Smooth muscle cell (in vitro differentiated cells): Measurements from ENCODE around the gene TUFM. TPM values are rescaled to one million over a fixed set of nuclear protein-coding genes. Genes with fewer than 3 reads are reported as not detected.

Experiments
- DNase-seq: peaks from one replicate; lab custom pipeline; 2025; ENCODE audit not compliant: unreplicated experiment; lab: John Stamatoyannopoulos, UW
- H2AFZ ChIP-seq: fragments of 200-600 bp; sonication (generic); 2 replicates; pipeline ENCODE4 v1.6.0; 2016; ENCODE audit warnings: antibody characterized with exemption, low read depth, mild to moderate bottlenecking
- H3F3A ChIP-seq: fragments of 200-600 bp; sonication (generic); 2 replicates; pipeline ENCODE4 v1.6.0; 2017; ENCODE audit warnings: antibody characterized with exemption, low read depth
- H3K27ac ChIP-seq: fragments of 200-600 bp; sonication (generic); 2 replicates; pipeline ENCODE4 v1.5.1; 2016; ENCODE audit warnings: low read depth, mild to moderate bottlenecking
- H3K27me3 ChIP-seq: fragments of 200-600 bp; sonication (generic); 2 replicates; pipeline ENCODE4 v1.6.1; 2016; ENCODE audit warnings: low read depth, mild to moderate bottlenecking
- H3K36me3 ChIP-seq: fragments of 200-600 bp; sonication (generic); 2 replicates; pipeline ENCODE4 v1.5.1; 2016; ENCODE audit warnings: low read depth
- H3K4me1 ChIP-seq: fragments of 200-600 bp; sonication (generic); 2 replicates; pipeline ENCODE4 v1.5.1; 2016; ENCODE audit warnings: low read depth
- H3K4me2 ChIP-seq: fragments of 200-600 bp; sonication (generic); 2 replicates; pipeline ENCODE4 v1.6.0; 2016; ENCODE audit warnings: mild to moderate bottlenecking
- H3K4me3 ChIP-seq: fragments of 200-600 bp; sonication (generic); 2 replicates; pipeline ENCODE4 v1.5.1; 2016; ENCODE audit warnings: mild to moderate bottlenecking
- H3K79me2 ChIP-seq: fragments of 200-600 bp; sonication (generic); 2 replicates; pipeline ENCODE4 v1.6.0; 2016; ENCODE audit warnings: low read depth, mild to moderate bottlenecking
- H3K9ac ChIP-seq: fragments of 200-600 bp; sonication (generic); 2 replicates; pipeline ENCODE4 v1.6.0; 2016; ENCODE audit warnings: low read depth
- H3K9me3 ChIP-seq: fragments of 200-600 bp; sonication (generic); replicated peaks from 2 replicates; pipeline ENCODE4 v1.5.1; 2016; ENCODE audit warnings: low read depth
- H4K20me1 ChIP-seq: fragments of 200-600 bp; sonication (generic); 2 replicates; pipeline ENCODE4 v1.6.0; 2016; ENCODE audit warnings: low read depth
- WGBS: methylation state at CpG from one replicate; pipeline ENCODE4 v1.1.7; 2016; ENCODE audit warnings: low lambda C conversion rate; 5-methylcytosine and 5-hydroxymethylcytosine counted together
- polyA plus RNA-seq: library from polyadenylated mRNA; unstranded; fragments of >200 nt; fragmentation: Nextera tagmentation; extraction: Ambion mirVana; gene quantifications from 2 replicates; pipeline ENCODE4 v1.2.1, GENCODE V29; 2016
- total RNA-seq: library from RNA; depleted of rRNA; stranded (reverse); fragments of >200 nt; gene quantifications from 2 replicates; pipeline ENCODE4 v1.2.3, GENCODE V29; 2014
- TF ChIP-seq, protein P1 (sequence below): fragments of 200-600 bp; sonication (generic); IDR thresholded peaks from 2 replicates; pipeline ENCODE4 v1.5.1; 2017; ENCODE audit warnings: borderline replicate concordance, mild to moderate bottlenecking, antibody characterized with exemption; ENCODE audit not compliant: insufficient read depth, poor library complexity, severe bottlenecking

TUFM gene
- total and polyA plus RNA-seq, 2 experiments from 2014 or later: 76.1 to 191 TPM

DNA sequence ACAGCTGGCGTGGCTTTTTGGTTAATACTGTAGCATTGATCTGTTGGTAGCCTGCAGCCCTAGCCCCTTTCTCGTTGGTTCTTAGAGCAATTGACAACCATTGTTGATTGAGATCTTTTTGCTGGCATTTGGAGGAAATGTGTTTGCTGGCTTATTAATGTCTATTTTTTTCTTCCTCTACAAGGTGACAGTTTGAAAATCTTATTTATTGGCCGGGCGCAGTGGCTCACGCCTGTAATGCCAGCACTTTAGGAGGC lies 21.5 kb downstream of the TUFM start:
- 45% methylated on average over 5 of the region's 5 CpGs for WGBS
- TF ChIP-seq, protein P1, sequence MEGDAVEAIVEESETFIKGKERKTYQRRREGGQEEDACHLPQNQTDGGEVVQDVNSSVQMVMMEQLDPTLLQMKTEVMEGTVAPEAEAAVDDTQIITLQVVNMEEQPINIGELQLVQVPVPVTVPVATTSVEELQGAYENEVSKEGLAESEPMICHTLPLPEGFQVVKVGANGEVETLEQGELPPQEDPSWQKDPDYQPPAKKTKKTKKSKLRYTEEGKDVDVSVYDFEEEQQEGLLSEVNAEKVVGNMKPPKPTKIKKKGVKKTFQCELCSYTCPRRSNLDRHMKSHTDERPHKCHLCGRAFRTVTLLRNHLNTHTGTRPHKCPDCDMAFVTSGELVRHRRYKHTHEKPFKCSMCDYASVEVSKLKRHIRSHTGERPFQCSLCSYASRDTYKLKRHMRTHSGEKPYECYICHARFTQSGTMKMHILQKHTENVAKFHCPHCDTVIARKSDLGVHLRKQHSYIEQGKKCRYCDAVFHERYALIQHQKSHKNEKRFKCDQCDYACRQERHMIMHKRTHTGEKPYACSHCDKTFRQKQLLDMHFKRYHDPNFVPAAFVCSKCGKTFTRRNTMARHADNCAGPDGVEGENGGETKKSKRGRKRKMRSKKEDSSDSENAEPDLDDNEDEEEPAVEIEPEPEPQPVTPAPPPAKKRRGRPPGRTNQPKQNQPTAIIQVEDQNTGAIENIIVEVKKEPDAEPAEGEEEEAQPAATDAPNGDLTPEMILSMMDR: no peak
- H3K79me2 ChIP-seq: peaks cover 67% of the 10 kb centered on the region

DNA sequence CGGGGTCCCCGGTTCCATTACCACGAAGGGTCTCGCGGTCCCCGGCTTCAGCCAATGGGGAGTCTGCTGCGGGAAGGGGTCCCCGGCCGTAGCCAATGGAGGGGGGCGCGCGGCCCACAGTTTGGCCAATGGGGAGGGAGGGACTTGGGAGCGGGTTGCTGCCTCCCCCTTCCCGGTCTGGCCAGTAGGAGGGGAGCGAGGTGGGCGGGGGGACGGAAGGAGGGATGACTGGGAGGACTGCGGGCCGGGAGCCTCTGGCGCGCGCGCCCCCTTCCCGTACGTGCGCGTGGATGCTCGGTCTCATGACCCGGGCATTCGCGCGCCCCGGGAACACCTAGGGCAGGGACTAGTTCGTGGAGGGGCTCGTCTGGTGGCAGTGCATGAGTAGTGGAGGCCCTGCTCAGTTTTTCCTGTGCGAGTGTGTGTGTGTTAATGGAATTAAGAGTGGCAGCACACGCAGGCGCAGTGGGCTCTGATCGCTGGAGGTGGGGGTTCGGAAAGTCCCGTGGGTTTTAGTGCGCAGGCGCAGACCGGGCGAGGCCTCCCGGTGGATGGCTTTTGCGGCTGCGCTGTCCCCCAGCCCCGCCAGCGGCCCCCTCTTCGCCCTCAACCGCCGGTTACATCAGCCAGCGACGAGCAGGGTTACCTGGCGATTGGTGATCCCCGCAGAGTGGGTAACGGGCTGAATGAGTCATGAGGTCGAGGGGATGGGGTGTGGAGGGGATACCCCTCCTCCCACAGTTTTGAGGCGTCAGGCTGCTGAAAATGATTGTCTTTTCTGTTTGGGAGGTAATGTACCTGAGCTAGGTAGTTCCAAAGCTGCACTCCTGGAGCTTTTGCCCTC lies 22.1 kb downstream of the TUFM start:
- H3K4me1 ChIP-seq: peaks cover 20% of the 10 kb centered on the region
- peaks cover 9% of the 10 kb centered on the region for H3F3A ChIP-seq
- H3K27me3 ChIP-seq: no peaks in the 10 kb centered on the region
- peaks cover 8% of the 10 kb centered on the region for H3K36me3 ChIP-seq
- under 1% methylated on average over 42 of the region's 60 CpGs for WGBS
- peak overlapping the region; percentile 91 for H3K4me2 ChIP-seq
- H3K4me3 ChIP-seq: peak overlapping the region; percentile 100
- peak; percentile 97 for DNase-seq
- peak overlapping the region; percentile 76 for H2AFZ ChIP-seq
- H3K27ac ChIP-seq: peak overlapping the region; percentile 91
- H3K9ac ChIP-seq: peak overlapping the region; percentile 93
- no peaks in the 10 kb centered on the region for H3K9me3 ChIP-seq
- H4K20me1 ChIP-seq: peaks cover 45% of the 10 kb centered on the region
- H3K79me2 ChIP-seq: peaks cover 64% of the 10 kb centered on the region
- TF ChIP-seq, protein P1: peak; percentile 24

More for the DNA sequence above, 21.5 kb downstream of the TUFM start:
- peak overlapping the region; percentile 91 for H3K27ac ChIP-seq
- DNase-seq: no peak
- no peaks in the 10 kb centered on the region for H3K9me3 ChIP-seq
- peaks cover 50% of the 10 kb centered on the region for H4K20me1 ChIP-seq
- peaks cover 13% of the 10 kb centered on the region for H3K36me3 ChIP-seq
- peak overlapping the region; percentile 93 for H3K9ac ChIP-seq
- H3K4me1 ChIP-seq: peaks cover 20% of the 10 kb centered on the region
- peaks cover 9% of the 10 kb centered on the region for H3F3A ChIP-seq
- H2AFZ ChIP-seq: no peak overlapping the region
- peak overlapping the region; percentile 91 for H3K4me2 ChIP-seq
- H3K27me3 ChIP-seq: no peaks in the 10 kb centered on the region
- peak overlapping the region; percentile 100 for H3K4me3 ChIP-seq

DNA sequence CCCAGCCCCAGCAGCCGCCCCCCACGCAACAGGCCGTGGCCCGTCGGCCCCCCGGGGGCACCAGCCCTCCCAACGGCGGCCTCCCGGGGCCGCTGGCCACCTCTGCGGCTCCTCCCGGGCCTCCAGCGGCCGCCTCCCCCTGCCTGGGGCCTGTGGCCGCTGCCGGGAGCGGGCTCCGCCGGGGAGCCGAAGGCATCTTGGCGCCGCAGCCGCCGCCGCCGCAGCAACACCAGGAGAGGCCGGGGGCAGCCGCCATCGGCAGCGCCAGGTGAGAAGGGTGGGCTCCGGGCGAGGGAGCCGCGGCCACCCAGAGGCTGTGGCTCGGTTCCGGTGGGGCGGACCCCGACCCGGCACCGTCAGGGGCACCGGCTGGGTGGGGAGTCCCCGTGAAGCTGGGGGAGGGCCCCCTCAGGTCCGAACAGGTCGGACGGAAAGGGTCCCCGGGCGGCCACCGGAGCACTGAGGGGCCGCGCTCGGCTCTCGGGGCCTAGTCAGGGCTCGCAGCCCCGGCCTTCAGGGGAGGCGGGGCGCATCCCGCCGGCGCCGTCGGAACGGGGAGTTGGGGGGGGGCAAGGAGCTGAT lies 22.8 kb downstream of the TUFM start:
- TF ChIP-seq, protein P1: no peak
- H3K4me1 ChIP-seq: peaks cover 20% of the 10 kb centered on the region
- WGBS: 1% methylated on average over 41 of the region's 62 CpGs
- H2AFZ ChIP-seq: peak overlapping the region; percentile 76
- H3K79me2 ChIP-seq: peaks cover 61% of the 10 kb centered on the region
- DNase-seq: peak; percentile 57
- H3K27ac ChIP-seq: peak overlapping the region; percentile 91
- peaks cover 8% of the 10 kb centered on the region for H3K36me3 ChIP-seq
- H3F3A ChIP-seq: peaks cover 9% of the 10 kb centered on the region
- H3K27me3 ChIP-seq: no peaks in the 10 kb centered on the region
- H3K4me2 ChIP-seq: peak overlapping the region; percentile 91
- H4K20me1 ChIP-seq: peaks cover 39% of the 10 kb centered on the region
- peak overlapping the region; percentile 100 for H3K4me3 ChIP-seq
- no peaks in the 10 kb centered on the region for H3K9me3 ChIP-seq
- H3K9ac ChIP-seq: peak overlapping the region; percentile 93
